A673 (cell line): ENCODE results near the gene ITPR3.

Experiments used
- EZH2 ChIP-seq: fragments of 200-600 bp; sonication (generic); IDR thresholded peaks from 2 replicates; pipeline ENCODE4 v1.6.1; 2017; ENCODE audit warnings: borderline replicate concordance, low read depth, mild to moderate bottlenecking, mixed read lengths, antibody characterized with exemption, low read length; ENCODE audit not compliant: poor library complexity, severe bottlenecking
- TF ChIP-seq, protein P1 (sequence below): fragments of 300-800, 200-600 bp; sonication (generic); conservative IDR thresholded peaks from 2 replicates; pipeline ENCODE4 v1.5.1; 2017; ENCODE audit warnings: low read depth, mild to moderate bottlenecking, antibody characterized with exemption, low read length, moderate library complexity, mixed read lengths

DNA sequence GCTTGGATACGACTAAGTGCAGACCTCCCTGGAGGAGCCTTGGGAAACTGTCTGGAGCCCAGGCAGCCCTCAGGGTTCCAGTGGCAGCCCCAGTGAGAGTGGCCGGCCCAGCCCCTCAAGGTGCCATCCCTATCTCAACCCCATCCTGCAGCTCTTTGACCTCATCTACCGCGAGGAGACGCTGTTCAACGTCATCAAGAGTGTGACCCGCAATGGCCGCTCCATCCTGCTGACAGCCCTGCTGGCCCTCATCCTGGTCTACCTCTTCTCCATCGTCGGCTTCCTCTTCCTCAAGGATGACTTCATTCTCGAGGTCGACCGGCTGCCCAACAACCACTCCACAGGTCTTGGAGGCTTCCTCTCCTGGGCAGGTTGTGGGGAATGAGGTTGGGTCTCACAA is 69.6 kb downstream of the ITPR3 start:
- TF ChIP-seq, protein P1, sequence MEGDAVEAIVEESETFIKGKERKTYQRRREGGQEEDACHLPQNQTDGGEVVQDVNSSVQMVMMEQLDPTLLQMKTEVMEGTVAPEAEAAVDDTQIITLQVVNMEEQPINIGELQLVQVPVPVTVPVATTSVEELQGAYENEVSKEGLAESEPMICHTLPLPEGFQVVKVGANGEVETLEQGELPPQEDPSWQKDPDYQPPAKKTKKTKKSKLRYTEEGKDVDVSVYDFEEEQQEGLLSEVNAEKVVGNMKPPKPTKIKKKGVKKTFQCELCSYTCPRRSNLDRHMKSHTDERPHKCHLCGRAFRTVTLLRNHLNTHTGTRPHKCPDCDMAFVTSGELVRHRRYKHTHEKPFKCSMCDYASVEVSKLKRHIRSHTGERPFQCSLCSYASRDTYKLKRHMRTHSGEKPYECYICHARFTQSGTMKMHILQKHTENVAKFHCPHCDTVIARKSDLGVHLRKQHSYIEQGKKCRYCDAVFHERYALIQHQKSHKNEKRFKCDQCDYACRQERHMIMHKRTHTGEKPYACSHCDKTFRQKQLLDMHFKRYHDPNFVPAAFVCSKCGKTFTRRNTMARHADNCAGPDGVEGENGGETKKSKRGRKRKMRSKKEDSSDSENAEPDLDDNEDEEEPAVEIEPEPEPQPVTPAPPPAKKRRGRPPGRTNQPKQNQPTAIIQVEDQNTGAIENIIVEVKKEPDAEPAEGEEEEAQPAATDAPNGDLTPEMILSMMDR: no peak
- TF ChIP-seq EZH2: no peak
